GM23338 (cell line): ENCODE results near the gene NAP1L4. TPM values are rescaled to one million over a fixed set of nuclear protein-coding genes. Genes with fewer than 3 reads are reported as not detected.
"Not testable (repeated sequence)": the region's sequence is repeated elsewhere in the genome, so short reads cannot be mapped to it uniquely, and the experiment has no call there.

Source experiments
- ATAC-seq: fragments of 200-7000 bp; cut with Tn5 transposase; 3 replicates; pipeline ENCODE4 v1.9.1; 2020
- DNase-seq: peaks from one replicate; pipeline ENCODE4 v3.0.0-alpha.2; 2015; ENCODE audit warnings: low spot score
- H2AFZ ChIP-seq: fragments of 200-600 bp; sonication (generic); 2 replicates; pipeline ENCODE4 v1.8.0; 2016; ENCODE audit warnings: antibody characterized with exemption, mild to moderate bottlenecking, moderate library complexity
- H3F3A ChIP-seq: fragments of 200-600 bp; sonication (generic); replicated peaks from 2 replicates; pipeline ENCODE4 v1.8.0; 2017; ENCODE audit warnings: antibody characterized with exemption, mixed run types, low read depth
- H3K27ac ChIP-seq: fragments of 200-600 bp; sonication (generic); 2 replicates; pipeline ENCODE4 v1.6.1; 2016; ENCODE audit warnings: low read depth
- H3K27me3 ChIP-seq: fragments of 200-600 bp; sonication (generic); 2 replicates; pipeline ENCODE4 v1.8.0; 2016; ENCODE audit warnings: mild to moderate bottlenecking, mixed run types, moderate library complexity; ENCODE audit not compliant: insufficient read depth
- H3K36me3 ChIP-seq: fragments of 200-600 bp; sonication (generic); 2 replicates; pipeline ENCODE4 v1.8.0; 2016; ENCODE audit warnings: mild to moderate bottlenecking; ENCODE audit not compliant: insufficient read depth
- H3K4me1 ChIP-seq: fragments of 200-600 bp; sonication (generic); 2 replicates; pipeline ENCODE4 v1.8.0; 2016; ENCODE audit warnings: mild to moderate bottlenecking, moderate library complexity; ENCODE audit not compliant: insufficient read depth
- H3K4me2 ChIP-seq: fragments of 200-600 bp; sonication (generic); 2 replicates; pipeline ENCODE4 v1.7.1; 2017; ENCODE audit warnings: mixed run types
- H3K4me3 ChIP-seq: fragments of 200-600 bp; sonication (generic); 2 replicates; pipeline ENCODE4 v1.6.1; 2016; ENCODE audit warnings: mixed run types
- H3K79me2 ChIP-seq: fragments of 200-600 bp; sonication (generic); replicated peaks from 2 replicates; pipeline ENCODE4 v1.8.0; 2017; ENCODE audit warnings: mild to moderate bottlenecking; ENCODE audit not compliant: insufficient read depth
- H3K9me2 ChIP-seq: fragments of 200-600 bp; sonication (generic); 2 replicates; pipeline ENCODE4 v1.8.0; 2017; ENCODE audit not compliant: insufficient read depth
- H4K20me1 ChIP-seq: fragments of 200-600 bp; sonication (generic); replicated peaks from 2 replicates; pipeline ENCODE4 v1.8.0; 2017; ENCODE audit warnings: mild to moderate bottlenecking; ENCODE audit not compliant: insufficient read depth
- H3K27ac Mint-ChIP-seq: 2 replicates; pipeline ENCODE4 v1.8.0; 2020; ENCODE audit warnings: inconsistent platforms, mild to moderate bottlenecking, moderate library complexity, mixed read lengths
- H3K27me3 Mint-ChIP-seq: 3 replicates; pipeline ENCODE4 v1.8.0; 2022; ENCODE audit warnings: low read depth, mild to moderate bottlenecking, moderate library complexity, mixed read lengths, inconsistent platforms; ENCODE audit not compliant: insufficient read depth, poor library complexity
- H3K36me3 Mint-ChIP-seq: 3 replicates; pipeline ENCODE4 v1.8.0; 2021; ENCODE audit warnings: low read depth, mild to moderate bottlenecking, inconsistent platforms, moderate library complexity, mixed read lengths
- H3K4me1 Mint-ChIP-seq: 3 replicates; pipeline ENCODE4 v1.8.0; 2020; ENCODE audit warnings: mild to moderate bottlenecking, inconsistent platforms, mixed read lengths
- H3K4me3 Mint-ChIP-seq: 3 replicates; pipeline ENCODE4 v1.8.0; 2021; ENCODE audit warnings: moderate library complexity, mild to moderate bottlenecking, inconsistent platforms, mixed read lengths
- H3K9me3 Mint-ChIP-seq: 3 replicates; pipeline ENCODE4 v1.8.0; 2020; ENCODE audit warnings: moderate library complexity, mild to moderate bottlenecking, inconsistent platforms, mixed read lengths
- EZH2 ChIP-seq: fragments of 200-600 bp; sonication (generic); IDR thresholded peaks from one replicate; pipeline ENCODE4 v1.8.0; 2017; ENCODE audit warnings: antibody characterized with exemption, mild to moderate bottlenecking, low read depth; ENCODE audit not compliant: unreplicated experiment
- EZH2phosphoT487 ChIP-seq: fragments of 200-600 bp; sonication (generic); IDR thresholded peaks from one replicate; pipeline ENCODE4 v1.8.1; 2018; ENCODE audit warnings: antibody characterized with exemption; ENCODE audit not compliant: unreplicated experiment
- JUNB ChIP-seq: IDR thresholded peaks from one replicate; pipeline ENCODE4 v1.6.1; 2016; ENCODE audit warnings: antibody characterized with exemption; ENCODE audit not compliant: unreplicated experiment
- NANOG ChIP-seq: IDR thresholded peaks from 2 replicates; pipeline ENCODE4 v1.6.1; 2016; ENCODE audit warnings: antibody characterized with exemption, borderline replicate concordance
- polyA plus RNA-seq: library from polyadenylated mRNA; unstranded; fragments of >200 nt; fragmentation: Nextera tagmentation; extraction: Ambion mirVana; gene quantifications from 2 replicates; pipeline ENCODE4 v1.2.1, GENCODE V29; 2016
- total RNA-seq: library from RNA; depleted of rRNA; stranded (reverse); fragments of >200 nt; shearing (Covaris generic); gene quantifications from 2 replicates; pipeline ENCODE4 v1.2.3, GENCODE V29; 2014
- TF ChIP-seq, protein P1 (sequence below): IDR thresholded peaks from 2 replicates; pipeline ENCODE4 v1.6.1; 2016; ENCODE audit warnings: antibody characterized with exemption
- TF ChIP-seq, protein P2 (sequence below): IDR thresholded peaks from one replicate; pipeline ENCODE4 v1.6.1; 2018; ENCODE audit warnings: antibody characterized with exemption; ENCODE audit not compliant: unreplicated experiment

The NAP1L4 gene
- total and polyA plus RNA-seq, 2 experiments from 2014 or later, result 181 to 189 TPM

DNA sequence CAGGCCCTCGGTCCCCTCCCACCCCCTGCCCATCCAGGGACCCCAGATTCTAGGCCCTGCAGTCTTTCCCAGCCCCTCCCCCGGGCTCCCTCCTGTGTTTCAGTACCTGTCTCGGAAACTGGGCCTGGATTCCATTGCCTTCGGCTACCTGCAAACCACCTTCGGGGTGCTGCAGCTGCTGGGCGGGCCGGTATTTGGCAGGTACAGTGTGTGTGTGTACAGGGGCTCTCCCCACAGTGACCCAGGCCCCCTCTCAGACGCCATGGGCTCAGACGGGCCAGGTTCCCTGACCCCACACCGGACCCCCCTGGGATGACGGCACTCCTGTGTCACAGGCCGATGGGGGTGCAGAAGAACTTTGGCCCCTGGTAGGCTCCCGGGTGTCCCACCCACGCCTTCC is 84.0 kb downstream of the NAP1L4 start:
- H3K4me3 ChIP-seq, result no peak overlapping the region
- Mint-ChIP-seq H3K4me1 (peaks cover 15% of the 10 kb centered on the region), H3K4me3 (no peak overlapping the region), H3K27ac (no peak overlapping the region), H3K9me3 (peaks cover 14% of the 10 kb centered on the region; the same call in 2 of the 3 replicates), H3K36me3 (peaks cover 16% of the 10 kb centered on the region), H3K27me3 (peaks cover 15% of the 10 kb centered on the region)
- TF ChIP-seq, protein P1, sequence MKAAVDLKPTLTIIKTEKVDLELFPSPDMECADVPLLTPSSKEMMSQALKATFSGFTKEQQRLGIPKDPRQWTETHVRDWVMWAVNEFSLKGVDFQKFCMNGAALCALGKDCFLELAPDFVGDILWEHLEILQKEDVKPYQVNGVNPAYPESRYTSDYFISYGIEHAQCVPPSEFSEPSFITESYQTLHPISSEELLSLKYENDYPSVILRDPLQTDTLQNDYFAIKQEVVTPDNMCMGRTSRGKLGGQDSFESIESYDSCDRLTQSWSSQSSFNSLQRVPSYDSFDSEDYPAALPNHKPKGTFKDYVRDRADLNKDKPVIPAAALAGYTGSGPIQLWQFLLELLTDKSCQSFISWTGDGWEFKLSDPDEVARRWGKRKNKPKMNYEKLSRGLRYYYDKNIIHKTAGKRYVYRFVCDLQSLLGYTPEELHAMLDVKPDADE, result no peak
- TF ChIP-seq EZH2phosphoT487 (no peak), EZH2 (no peak), NANOG (no peak), JUNB (no peak)
- TF ChIP-seq, protein P2, sequence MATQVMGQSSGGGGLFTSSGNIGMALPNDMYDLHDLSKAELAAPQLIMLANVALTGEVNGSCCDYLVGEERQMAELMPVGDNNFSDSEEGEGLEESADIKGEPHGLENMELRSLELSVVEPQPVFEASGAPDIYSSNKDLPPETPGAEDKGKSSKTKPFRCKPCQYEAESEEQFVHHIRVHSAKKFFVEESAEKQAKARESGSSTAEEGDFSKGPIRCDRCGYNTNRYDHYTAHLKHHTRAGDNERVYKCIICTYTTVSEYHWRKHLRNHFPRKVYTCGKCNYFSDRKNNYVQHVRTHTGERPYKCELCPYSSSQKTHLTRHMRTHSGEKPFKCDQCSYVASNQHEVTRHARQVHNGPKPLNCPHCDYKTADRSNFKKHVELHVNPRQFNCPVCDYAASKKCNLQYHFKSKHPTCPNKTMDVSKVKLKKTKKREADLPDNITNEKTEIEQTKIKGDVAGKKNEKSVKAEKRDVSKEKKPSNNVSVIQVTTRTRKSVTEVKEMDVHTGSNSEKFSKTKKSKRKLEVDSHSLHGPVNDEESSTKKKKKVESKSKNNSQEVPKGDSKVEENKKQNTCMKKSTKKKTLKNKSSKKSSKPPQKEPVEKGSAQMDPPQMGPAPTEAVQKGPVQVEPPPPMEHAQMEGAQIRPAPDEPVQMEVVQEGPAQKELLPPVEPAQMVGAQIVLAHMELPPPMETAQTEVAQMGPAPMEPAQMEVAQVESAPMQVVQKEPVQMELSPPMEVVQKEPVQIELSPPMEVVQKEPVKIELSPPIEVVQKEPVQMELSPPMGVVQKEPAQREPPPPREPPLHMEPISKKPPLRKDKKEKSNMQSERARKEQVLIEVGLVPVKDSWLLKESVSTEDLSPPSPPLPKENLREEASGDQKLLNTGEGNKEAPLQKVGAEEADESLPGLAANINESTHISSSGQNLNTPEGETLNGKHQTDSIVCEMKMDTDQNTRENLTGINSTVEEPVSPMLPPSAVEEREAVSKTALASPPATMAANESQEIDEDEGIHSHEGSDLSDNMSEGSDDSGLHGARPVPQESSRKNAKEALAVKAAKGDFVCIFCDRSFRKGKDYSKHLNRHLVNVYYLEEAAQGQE, result no peak
- H3F3A ChIP-seq, result 0 out of 2 replicates have a peak, but pooled peaks cover 3% of the 10 kb centered on the region
- no peak for DNase-seq
- no peak overlapping the region for H3K4me2 ChIP-seq
- H4K20me1 ChIP-seq, result no peaks in the 10 kb centered on the region
- no peak overlapping the region for H2AFZ ChIP-seq
- no peak for ATAC-seq
- H3K9me2 ChIP-seq, result no peaks in the 10 kb centered on the region
- no peaks in the 10 kb centered on the region for H3K36me3 ChIP-seq
- H3K27ac ChIP-seq, result no peak overlapping the region
- no peaks in the 10 kb centered on the region for H3K27me3 ChIP-seq
- H3K79me2 ChIP-seq, result no peaks in the 10 kb centered on the region
- H3K4me1 ChIP-seq, result no peaks in the 10 kb centered on the region; the same call in 1 of the 2 replicates

DNA sequence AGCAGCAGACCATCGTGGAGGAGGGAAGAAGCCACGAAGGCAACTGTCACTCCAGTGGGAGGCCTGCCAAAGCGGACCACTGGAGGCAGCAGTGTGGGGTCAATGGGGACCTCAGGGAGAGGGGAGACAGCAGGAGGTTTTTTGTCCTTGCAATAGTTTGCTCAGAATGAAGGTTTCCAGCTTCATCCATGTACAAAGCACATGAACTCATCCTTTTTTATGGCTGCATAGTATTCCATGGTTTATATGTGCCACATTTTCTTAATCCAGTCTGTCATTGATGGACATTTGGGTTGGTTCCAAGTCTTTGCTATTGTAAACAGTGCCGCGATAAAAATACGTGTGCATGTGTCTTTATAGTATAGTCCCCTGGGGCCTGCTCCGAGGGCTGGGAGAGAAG is 86.8 kb downstream of the NAP1L4 start:
- H3K4me3 ChIP-seq, H3K4me3 Mint-ChIP-seq, ATAC-seq, H3K27me3 ChIP-seq, H4K20me1 ChIP-seq, H2AFZ ChIP-seq, H3K9me2 ChIP-seq, H3K4me2 ChIP-seq, H3K4me1 ChIP-seq, H3K27ac Mint-ChIP-seq, H3K79me2 ChIP-seq, H3K36me3 ChIP-seq, DNase-seq, H3K27ac ChIP-seq, H3F3A ChIP-seq: not testable (repeated sequence)
- peaks cover 14% of the 10 kb centered on the region; the same call in 2 of the 3 replicates for H3K9me3 Mint-ChIP-seq
- H3K4me1 Mint-ChIP-seq, result peaks cover 16% of the 10 kb centered on the region
- H3K27me3 Mint-ChIP-seq, result peaks cover 28% of the 10 kb centered on the region
- peaks cover 16% of the 10 kb centered on the region for H3K36me3 Mint-ChIP-seq
